Tibial artery (tissue), 4 donors: ENCODE measurements around the gene GOLGA8S.
"Not testable (repeated sequence)": the region's sequence is repeated elsewhere in the genome, so short reads cannot be mapped to it uniquely, and the experiment has no call there.

Source experiments
- DNase-seq, 2 donors: peaks; one replicate each; pipeline ENCODE4 v3.0.0-alpha.2; 2019
- H3K27ac ChIP-seq, 2 donors: fragments of 200-600 bp; sonication (generic) in 1 of 2; 1 replicate in 1 of 2; 2 replicates in 1 of 2; pipeline ENCODE4 v1.5.1; 2018 to 2019; ENCODE audit warnings: mild to moderate bottlenecking in 1 of 2
- H3K27me3 ChIP-seq, 2 donors: fragments of 200-600 bp; sonication (generic) in 1 of 2; one replicate each; pipeline versions ENCODE4 v1.5.1 to v1.6.0; 2016 to 2019
- H3K36me3 ChIP-seq, 3 donors: fragments of 200-600 bp; sonication (generic) in 2 of 3; one replicate each; pipeline ENCODE4 v1.5.1; 2016 to 2019; ENCODE audit warnings: mild to moderate bottlenecking in 2 of 3
- H3K4me1 ChIP-seq, 4 donors: fragments of 200-600 bp; sonication (generic) in 2 of 4; 1 replicate in 3 of 4; 2 replicates in 1 of 4; pipeline ENCODE4 v1.5.1; 2016 to 2019
- H3K4me3 ChIP-seq, 2 donors: fragments of 200-600 bp; sonication (generic) in 1 of 2; 1 replicate in 1 of 2; 2 replicates in 1 of 2; pipeline ENCODE4 v1.5.1; 2018 to 2019; ENCODE audit warnings: mild to moderate bottlenecking in 2 of 2
- H3K9me3 ChIP-seq, 3 donors: fragments of 200-600 bp; sonication (generic) in 1 of 3; one replicate each; pipeline ENCODE4 v1.5.1; 2016 to 2019
- intact Hi-C: fragments of 100-400 bp; cut with DNase I; formaldehyde crosslinking; loops from one replicate; pipeline ENCODE4 v1.15.0; 2023; ENCODE audit warnings: low total_unique reads
- TF ChIP-seq, protein P1 (sequence below), 2 experiments: fragments of 200-600 bp in 1 of 2; fragments of 450-650 bp in 1 of 2; IDR thresholded peaks; one replicate each; pipeline ENCODE4 v1.5.1; 2017 to 2019; ENCODE audit warnings: antibody characterized with exemption in 2 of 2, mild to moderate bottlenecking in 1 of 2, moderate library complexity in 1 of 2

GOLGA8S gene

DNA sequence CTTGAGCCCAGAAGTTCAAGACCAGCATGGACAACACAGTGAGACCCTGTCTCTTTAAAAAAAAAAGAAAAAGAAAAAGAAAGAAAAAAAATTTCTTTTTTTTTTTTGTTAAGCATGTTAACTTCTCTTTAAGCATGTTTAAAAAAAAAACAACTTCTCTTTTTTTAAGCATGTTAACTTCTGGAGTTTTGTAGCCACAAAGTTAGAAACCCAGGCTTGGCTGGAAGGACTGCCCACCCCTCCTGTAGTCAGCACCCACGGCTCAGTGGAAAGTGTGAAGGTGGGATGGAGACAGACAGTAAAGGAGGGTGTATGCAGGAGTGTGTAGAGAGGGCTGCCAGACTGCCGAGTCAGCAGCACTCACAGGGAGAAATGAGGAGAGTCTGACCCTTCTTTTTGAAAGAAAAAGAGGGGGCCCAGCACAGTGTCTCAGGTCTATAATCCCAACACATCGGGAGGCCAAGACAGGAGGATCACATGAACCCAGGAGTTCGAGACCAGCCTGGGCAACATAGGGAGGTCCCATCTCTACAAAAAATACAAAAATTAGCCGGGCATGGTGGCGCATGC, 33.2 kb downstream of the GOLGA8S start:
- TF ChIP-seq, protein P1, sequence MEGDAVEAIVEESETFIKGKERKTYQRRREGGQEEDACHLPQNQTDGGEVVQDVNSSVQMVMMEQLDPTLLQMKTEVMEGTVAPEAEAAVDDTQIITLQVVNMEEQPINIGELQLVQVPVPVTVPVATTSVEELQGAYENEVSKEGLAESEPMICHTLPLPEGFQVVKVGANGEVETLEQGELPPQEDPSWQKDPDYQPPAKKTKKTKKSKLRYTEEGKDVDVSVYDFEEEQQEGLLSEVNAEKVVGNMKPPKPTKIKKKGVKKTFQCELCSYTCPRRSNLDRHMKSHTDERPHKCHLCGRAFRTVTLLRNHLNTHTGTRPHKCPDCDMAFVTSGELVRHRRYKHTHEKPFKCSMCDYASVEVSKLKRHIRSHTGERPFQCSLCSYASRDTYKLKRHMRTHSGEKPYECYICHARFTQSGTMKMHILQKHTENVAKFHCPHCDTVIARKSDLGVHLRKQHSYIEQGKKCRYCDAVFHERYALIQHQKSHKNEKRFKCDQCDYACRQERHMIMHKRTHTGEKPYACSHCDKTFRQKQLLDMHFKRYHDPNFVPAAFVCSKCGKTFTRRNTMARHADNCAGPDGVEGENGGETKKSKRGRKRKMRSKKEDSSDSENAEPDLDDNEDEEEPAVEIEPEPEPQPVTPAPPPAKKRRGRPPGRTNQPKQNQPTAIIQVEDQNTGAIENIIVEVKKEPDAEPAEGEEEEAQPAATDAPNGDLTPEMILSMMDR (IDR thresholded peaks at IDR 0.05), result no peak
- no peak for DNase-seq
- H3K36me3 ChIP-seq, result no peaks in the 10 kb centered on the region
- no peak overlapping the region for H3K27ac ChIP-seq
- no peak overlapping the region for H3K4me3 ChIP-seq
- intact Hi-C loops, result no loop called here
- no peaks in the 10 kb centered on the region for H3K4me1 ChIP-seq
- H3K9me3 ChIP-seq, result no peaks in the 10 kb centered on the region
- H3K27me3 ChIP-seq, result no peaks in the 10 kb centered on the region

DNA sequence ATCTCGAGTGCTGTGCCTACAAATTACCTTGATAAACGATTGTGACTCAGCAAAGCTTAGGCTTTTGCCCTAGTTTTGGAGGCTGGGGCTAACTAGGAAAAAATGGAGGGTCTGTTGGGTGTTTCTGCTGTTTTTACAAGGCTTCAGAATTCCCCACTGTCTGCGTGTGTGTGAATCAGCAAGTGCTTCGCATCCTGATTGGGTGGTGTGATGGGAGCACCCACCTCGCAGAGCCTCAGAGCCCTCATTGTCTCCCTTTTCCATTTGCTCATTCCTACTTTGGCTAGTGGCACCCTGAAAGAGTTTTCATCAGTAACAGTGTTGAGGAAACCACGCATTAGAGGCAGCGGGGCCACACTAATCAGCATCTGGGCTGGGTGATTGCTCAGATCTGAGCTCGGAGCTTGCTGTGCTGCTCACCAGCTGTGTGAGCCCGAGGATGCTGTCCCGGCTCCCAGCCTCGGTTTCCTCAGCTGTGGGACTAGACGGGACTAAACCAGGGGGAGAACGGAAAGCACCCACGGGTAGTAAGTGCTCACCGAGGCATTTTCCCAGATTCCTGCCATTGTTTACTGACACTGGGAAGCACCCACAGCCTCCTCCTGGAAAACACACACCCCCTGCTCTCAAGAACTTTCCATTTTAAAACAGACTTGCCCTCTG, 40.6 kb downstream of the GOLGA8S start:
- no peak for DNase-seq
- TF ChIP-seq, protein P1 (IDR thresholded peaks at IDR 0.05), result no peak
- Histone ChIP-seq H3K27me3 (no peaks in the 10 kb centered on the region), H3K27ac (no peak overlapping the region), H3K4me1 (peaks cover 0 to 34% (median 9%) of the 10 kb centered on the region in 4 donors), H3K4me3 (no peak overlapping the region), H3K36me3 (no peaks in the 10 kb centered on the region), H3K9me3 (no peaks in the 10 kb centered on the region)
- intact Hi-C loops, result no loop called here

DNA sequence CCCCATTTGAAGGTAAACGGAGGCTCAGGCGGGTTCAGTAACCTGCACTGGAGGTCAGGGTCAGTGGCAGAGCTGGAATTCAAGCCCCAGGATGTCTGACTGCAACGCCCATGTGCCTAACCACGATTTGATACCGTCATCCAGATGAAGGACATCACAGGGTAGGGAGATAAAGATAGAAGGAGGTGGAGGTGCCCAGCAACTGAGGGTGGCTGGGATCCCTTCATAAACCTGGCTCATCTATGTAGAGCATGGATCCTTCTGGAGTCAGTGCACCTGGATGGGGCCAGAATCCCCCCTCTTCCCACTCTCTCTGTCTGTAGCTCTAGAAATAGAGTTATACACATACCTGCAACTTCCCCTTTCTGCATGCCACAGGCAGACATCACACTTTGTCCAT, 41.3 kb downstream of the GOLGA8S start:
- Histone ChIP-seq H3K4me1 (peaks cover 0 to 40% (median 9%) of the 10 kb centered on the region in 4 donors), H3K4me3 (no peak overlapping the region), H3K9me3 (no peaks in the 10 kb centered on the region), H3K27me3 (no peaks in the 10 kb centered on the region), H3K36me3 (no peaks in the 10 kb centered on the region), H3K27ac (no peak overlapping the region)
- intact Hi-C loops, result no loop called here
- DNase-seq, result no peak
- TF ChIP-seq, protein P1 (IDR thresholded peaks at IDR 0.05), result no peak

DNA sequence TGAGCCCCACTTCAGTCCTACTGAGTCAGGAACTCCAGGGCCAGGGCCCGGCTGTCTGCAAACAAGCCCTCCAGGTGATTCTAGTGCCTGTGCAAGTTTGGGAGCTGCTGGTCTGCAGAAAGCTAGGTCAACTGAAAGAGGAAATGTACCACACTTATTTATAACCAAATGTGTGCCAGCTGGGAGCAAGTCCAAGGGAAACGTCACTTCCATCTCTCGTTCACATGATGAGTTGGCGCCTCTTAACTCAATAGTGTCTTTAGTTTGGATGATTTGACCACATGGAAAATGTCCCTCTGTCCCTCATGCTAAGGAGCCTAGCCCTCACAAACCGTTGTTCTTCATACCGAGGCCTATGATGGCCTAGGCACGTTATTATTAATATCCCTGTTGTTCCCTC, 43.2 kb downstream of the GOLGA8S start:
- intact Hi-C loops, result no loop called here
- no peak overlapping the region for H3K4me3 ChIP-seq
- no peaks in the 10 kb centered on the region for H3K9me3 ChIP-seq
- TF ChIP-seq, protein P1 (IDR thresholded peaks at IDR 0.05), result no peak
- no peaks in the 10 kb centered on the region for H3K27me3 ChIP-seq
- peak; percentile 39 to 80 for DNase-seq
- H3K4me1 ChIP-seq, result peaks cover 0 to 60% (median 14%) of the 10 kb centered on the region in 4 donors
- H3K36me3 ChIP-seq, result no peaks in the 10 kb centered on the region
- H3K27ac ChIP-seq, result peak overlapping the region; percentile 61 to 81

DNA sequence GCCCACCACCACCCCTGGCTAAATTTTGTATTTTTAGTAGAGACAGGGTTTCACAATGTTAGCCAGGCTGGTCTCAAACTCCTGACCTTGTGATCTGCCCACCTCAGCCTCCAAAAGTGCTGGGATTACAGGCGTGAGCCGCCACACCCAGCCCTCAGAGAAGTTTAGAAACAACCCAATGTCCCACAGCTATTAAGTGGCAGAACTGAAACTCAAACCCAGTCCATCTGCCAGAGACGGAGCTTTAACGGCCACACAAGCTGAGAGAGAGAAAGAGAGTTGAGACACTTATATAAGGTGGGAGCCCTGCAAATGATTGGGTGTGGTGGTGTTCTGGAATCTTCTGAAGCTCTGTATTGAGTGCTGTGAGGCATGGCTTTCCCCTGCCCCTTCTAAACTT, 43.8 kb downstream of the GOLGA8S start:
- H3K36me3 ChIP-seq, H3K4me3 ChIP-seq, intact Hi-C loops, H3K9me3 ChIP-seq, H3K27me3 ChIP-seq, DNase-seq: not testable (repeated sequence)
- Histone ChIP-seq H3K4me1 (peaks cover 0 to 66% (median 16%) of the 10 kb centered on the region in 4 donors), H3K27ac (peak overlapping the region; percentile 61 to 81)

DNA sequence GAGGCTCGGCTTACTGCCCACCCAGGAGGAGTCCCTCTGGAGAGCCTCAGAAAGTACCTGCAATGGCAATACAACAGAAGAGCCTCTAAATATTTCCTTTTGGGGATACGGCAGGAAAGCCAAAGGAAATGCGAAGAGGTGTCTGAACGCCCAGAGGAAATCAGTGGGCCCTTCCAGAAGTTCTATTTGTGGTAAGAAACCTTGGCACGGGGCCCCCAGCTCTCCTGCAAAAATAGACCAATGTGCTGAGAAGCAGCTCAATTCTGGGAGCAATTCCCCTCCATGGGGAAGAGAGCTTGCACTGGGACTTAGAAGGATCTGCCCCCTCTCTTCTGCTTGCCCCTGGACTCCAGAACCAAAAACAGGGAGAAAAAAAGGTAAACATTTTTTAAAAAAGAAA, 44.7 kb downstream of the GOLGA8S start:
- intact Hi-C loops, H3K9me3 ChIP-seq, H3K4me3 ChIP-seq, H3K27me3 ChIP-seq, H3K36me3 ChIP-seq: not testable (repeated sequence)
- peak; percentile 69 to 87 for DNase-seq
- Histone ChIP-seq H3K27ac (peak overlapping the region; percentile 61 to 81), H3K4me1 (peaks cover 0 to 68% (median 16%) of the 10 kb centered on the region in 4 donors)
